HEK293 (cell line): Measurements from ENCODE around the gene DNAAF8.

ENCODE experiments used
- CTCF ChIP-seq: fragments of 450-650 bp; formaldehyde crosslinking; IDR thresholded peaks from 2 replicates; pipeline ENCODE4 v1.5.1; 2016; ENCODE audit warnings: missing biosample characterization, missing genetic modification characterization
- ELK4 ChIP-seq: IDR thresholded peaks from 2 replicates; pipeline ENCODE4 v1.6.1; 2011; ENCODE audit warnings: mild to moderate bottlenecking, low read depth, low read length, borderline replicate concordance
- MYNN ChIP-seq: fragments of 450-650 bp; formaldehyde crosslinking; IDR thresholded peaks from 2 replicates; pipeline ENCODE4 v1.5.1; 2016; ENCODE audit warnings: missing biosample characterization, missing genetic modification characterization, borderline replicate concordance
- SCRT2 ChIP-seq: fragments of 450-650 bp; formaldehyde crosslinking; IDR thresholded peaks from 2 replicates; pipeline ENCODE4 v1.5.1; 2016; ENCODE audit warnings: missing biosample characterization, missing genetic modification characterization
- ZNF292 ChIP-seq: fragments of 450-650 bp; formaldehyde crosslinking; IDR thresholded peaks from 2 replicates; pipeline ENCODE4 v1.5.1; 2016; ENCODE audit warnings: low read depth, missing biosample characterization, missing genetic modification characterization, borderline replicate concordance
- ZNF354C ChIP-seq: fragments of 450-650 bp; formaldehyde crosslinking; IDR thresholded peaks from 2 replicates; pipeline ENCODE4 v1.5.1; 2016; ENCODE audit warnings: missing biosample characterization, missing genetic modification characterization, low read depth, borderline replicate concordance
- ZNF473 ChIP-seq: fragments of 450-650 bp; formaldehyde crosslinking; IDR thresholded peaks from 2 replicates; pipeline ENCODE4 v1.5.1; 2017; ENCODE audit warnings: missing biosample characterization, missing genetic modification characterization
- ZNF777 ChIP-seq: fragments of 450-650 bp; formaldehyde crosslinking; IDR thresholded peaks from 2 replicates; pipeline ENCODE4 v1.5.1; 2017; ENCODE audit warnings: missing biosample characterization, missing genetic modification characterization, borderline replicate concordance
- ZNF792 ChIP-seq: fragments of 450-650 bp; formaldehyde crosslinking; IDR thresholded peaks from 2 replicates; pipeline ENCODE4 v1.5.1; 2016; ENCODE audit warnings: missing biosample characterization, missing genetic modification characterization
- ZNF837 ChIP-seq: fragments of 450-650 bp; formaldehyde crosslinking; IDR thresholded peaks from 2 replicates; pipeline ENCODE4 v1.5.1; 2016; ENCODE audit warnings: missing biosample characterization, missing genetic modification characterization
- TF ChIP-seq, protein P1 (sequence below): fragments of 450-650 bp; formaldehyde crosslinking; IDR thresholded peaks from 2 replicates; pipeline ENCODE4 v1.5.1; 2016; ENCODE audit warnings: missing biosample characterization, missing genetic modification characterization

- TF ChIP-seq ELK4 (no peak), CTCF (tag by site-specific recombination) (no peak), ZNF777 (tag by site-specific recombination) (no peak), SCRT2 (tag by site-specific recombination) (no peak), ZNF792 (tag by site-specific recombination) (no peak), ZNF473 (tag by site-specific recombination) (no peak), ZNF837 (tag by site-specific recombination) (no peak), ZNF292 (tag by site-specific recombination) (no peak), ZNF354C (no peak), MYNN (tag by site-specific recombination) (no peak)
- TF ChIP-seq, protein P1, sequence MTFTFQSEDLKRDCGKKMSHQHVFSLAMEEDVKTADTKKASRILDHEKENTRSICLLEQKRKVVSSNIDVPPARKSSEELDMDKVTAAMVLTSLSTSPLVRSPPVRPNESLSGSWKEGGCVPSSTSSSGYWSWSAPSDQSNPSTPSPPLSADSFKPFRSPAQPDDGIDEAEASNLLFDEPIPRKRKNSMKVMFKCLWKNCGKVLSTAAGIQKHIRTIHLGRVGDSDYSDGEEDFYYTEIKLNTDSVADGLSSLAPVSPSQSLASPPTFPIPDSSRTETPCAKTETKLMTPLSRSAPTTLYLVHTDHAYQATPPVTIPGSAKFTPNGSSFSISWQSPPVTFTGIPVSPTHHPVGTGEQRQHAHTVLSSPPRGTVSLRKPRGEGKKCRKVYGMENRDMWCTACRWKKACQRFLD (tag by site-specific recombination), result no peak
Measured at GRCh38 chr16:4777339-4778049, 43.2 kb downstream of the DNAAF8 start.
